GM21367 (cell line): Measurements from ENCODE around the gene RAI1.

Experiments used
- ATAC-seq: cut with Tn5 transposase; IDR thresholded peaks from one replicate; pipeline ENCODE4 v1.9.1; 2021; ENCODE audit not compliant: unreplicated experiment

Gene RAI1

GRCh38 chr17:17763734-17764133 is 82.5 kb downstream of the RAI1 start:
- ATAC-seq: no peak

GRCh38 chr17:17765359-17766076 is 84.3 kb downstream of the RAI1 start:
- no peak for ATAC-seq

GRCh38 chr17:17766077-17766743 is 85.0 kb downstream of the RAI1 start:
- ATAC-seq: peak; percentile 57

- ATAC-seq: no peak
These were observed 85.5 kb downstream of the RAI1 start for GRCh38 chr17:17766744-17767120.

DNA sequence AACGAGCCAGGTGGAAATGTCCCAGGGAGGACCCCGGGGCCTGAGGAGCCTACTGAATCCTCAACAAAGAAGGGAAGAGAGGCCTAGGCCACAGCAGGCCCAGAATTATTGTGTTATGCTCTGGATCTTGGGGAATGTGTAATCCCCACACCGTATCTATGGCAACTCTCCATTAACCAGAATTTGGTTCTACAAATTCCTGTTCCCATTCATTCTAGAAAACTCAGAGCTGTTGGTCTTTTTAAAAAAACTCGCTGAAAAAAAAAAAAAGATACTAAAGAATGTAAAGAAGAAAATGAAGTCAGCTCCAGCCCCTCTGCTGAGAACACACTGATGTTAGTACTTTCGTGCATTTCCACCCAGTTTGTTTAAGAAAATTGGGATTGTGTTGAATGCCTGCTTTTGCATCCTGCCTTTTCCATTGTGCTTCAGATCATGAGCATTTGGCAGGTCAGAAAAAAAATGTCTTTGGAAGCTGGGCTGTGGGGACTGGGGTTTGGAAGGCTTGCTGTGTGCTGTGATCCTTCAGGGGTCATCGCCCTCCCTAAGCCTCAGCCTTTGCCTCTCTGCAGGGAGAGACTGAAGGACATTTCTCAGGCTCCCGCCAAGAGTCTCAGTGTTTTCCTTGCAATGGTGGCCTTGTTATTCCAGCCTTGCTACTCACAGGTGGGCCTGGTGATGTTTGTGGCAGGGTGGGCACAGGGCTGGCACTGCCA is 86.1 kb downstream of the RAI1 start:
- no peak for ATAC-seq

DNA sequence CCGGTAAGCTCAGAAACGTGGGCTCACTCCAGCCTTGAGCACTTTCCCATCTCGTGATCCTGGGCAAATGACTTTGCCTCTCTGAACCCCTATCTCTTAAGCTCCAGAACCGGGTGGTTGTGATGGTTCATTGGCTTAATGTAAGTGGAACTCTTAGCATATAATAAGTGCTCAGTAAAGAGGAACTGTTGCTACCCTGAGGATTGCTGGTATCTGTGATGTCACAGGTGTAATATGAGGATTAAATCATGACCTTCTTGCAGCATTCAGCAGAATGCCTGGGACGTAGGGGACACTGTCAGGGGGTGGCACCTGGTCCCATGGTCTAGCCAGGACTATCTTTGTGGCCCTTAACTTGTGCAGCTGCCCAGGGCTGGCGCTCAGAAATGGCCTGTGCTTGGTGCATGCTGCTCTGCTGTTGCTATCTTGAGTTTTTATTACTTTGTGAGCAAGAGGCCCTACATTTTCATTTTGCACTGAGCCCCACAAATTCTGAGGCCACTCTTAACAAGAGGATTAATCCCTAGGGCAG is 86.7 kb downstream of the RAI1 start:
- no peak for ATAC-seq

DNA sequence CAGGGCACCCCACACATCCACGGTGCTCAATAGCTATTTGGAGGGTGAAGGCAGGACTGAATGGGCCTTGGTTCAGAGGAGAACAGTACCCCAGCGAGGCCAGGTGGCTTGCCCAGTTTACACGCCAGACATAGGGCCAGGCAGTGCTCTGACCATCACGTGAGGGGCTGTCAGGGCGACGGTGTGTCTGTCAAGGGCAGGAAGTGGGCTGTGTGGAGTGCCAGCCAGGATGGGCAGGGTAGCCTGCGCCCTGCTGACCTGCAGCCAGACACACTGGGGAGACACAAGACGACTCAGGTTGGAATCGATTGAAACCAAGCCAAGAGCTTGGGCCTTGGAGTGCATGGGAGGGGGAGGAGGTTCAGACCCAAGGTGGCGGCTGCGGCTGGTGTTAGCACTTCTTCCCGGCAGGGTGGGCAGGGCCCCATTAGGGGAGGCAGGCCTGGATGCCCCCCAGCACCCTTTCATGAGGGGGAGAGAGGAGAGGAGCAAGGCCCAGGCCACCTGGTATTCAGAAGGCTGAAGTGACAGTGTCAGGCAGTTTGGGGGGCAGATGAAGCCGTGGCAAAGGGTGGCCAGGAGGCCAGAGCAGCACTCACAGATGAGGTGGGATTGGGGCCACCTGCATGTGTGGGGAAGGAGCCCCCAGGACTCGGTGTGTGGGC is 87.3 kb downstream of the RAI1 start:
- ATAC-seq: no peak

GRCh38 chr17:17769869-17770631 is 88.8 kb downstream of the RAI1 start:
- ATAC-seq: no peak

DNA sequence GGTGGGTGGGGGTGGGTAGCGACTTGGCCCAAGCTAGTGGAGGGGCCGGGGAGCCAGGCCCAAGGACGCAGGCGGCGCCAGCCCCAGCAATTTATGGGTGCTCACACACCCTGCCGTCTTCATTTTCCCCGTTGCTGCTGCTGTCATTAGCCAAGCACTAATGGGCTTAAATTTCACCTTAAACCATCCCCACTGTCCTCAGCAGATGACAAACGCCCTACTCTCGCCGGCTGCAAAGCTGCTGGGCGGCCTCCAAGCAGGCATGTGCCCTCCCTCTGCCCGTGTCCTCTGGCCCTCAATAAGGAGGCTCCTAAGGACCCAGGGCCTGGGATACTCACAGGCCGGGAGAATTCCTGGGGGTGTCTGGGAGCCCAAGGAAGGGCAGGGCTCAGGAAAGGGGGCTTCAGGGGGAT is 89.4 kb downstream of the RAI1 start:
- ATAC-seq: no peak

DNA sequence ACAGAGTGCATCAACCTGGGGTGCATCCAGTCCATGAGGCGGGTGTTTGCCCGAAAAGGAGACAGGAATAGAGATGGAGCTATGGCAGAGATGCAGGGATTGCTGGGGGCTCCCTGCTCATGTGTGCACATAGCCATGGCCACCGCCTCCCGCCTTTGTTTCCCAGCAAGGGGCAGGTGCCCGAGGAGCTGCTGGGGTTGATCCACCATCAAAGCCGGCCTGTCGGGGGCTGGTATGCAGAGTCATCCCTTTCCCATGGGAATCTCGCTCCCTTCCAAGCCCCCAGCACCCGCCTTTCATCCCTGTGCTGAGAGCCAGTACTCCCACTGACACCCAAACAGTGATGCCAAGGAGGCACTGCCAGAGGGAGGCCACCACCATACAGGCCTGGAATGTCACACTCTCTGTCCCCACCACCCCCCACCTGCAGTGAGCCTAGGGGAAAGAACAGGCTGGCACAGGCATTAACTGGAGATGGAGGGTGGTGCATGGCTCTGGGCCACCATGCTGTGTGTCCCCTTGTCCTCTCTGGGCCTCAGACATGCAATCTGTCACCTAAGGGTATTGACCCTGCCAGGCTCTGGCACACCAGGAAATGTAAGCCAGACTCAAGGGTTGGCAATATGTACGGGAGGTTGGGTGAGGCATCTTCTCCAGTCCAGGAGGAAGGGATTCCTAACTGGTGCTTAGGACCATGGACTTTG is 90.4 kb downstream of the RAI1 start:
- no peak for ATAC-seq

GRCh38 chr17:17772231-17772630 is 91.0 kb downstream of the RAI1 start:
- ATAC-seq: no peak

- no peak for ATAC-seq
These were observed 93.0 kb downstream of the RAI1 start for GRCh38 chr17:17774009-17774881.

DNA sequence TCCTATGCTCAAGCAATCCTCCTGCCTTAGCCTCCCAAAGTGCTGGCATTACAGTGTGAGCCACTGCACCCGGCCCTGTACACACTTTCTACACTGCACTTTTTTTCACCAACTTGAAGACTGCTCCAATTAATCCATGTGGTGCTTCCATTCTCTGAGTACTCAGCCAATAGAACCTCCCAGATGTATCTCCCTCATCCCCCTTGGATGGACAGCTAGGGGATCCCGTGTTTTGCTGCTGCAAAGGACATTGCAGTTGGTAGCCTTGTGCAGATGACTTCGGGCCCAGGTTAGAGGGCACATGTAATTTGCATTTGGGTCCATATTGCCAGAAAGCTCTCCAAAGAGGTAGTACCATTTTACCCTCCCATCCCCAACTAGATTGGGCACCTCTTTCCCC is 95.6 kb downstream of the RAI1 start:
- no peak for ATAC-seq

DNA sequence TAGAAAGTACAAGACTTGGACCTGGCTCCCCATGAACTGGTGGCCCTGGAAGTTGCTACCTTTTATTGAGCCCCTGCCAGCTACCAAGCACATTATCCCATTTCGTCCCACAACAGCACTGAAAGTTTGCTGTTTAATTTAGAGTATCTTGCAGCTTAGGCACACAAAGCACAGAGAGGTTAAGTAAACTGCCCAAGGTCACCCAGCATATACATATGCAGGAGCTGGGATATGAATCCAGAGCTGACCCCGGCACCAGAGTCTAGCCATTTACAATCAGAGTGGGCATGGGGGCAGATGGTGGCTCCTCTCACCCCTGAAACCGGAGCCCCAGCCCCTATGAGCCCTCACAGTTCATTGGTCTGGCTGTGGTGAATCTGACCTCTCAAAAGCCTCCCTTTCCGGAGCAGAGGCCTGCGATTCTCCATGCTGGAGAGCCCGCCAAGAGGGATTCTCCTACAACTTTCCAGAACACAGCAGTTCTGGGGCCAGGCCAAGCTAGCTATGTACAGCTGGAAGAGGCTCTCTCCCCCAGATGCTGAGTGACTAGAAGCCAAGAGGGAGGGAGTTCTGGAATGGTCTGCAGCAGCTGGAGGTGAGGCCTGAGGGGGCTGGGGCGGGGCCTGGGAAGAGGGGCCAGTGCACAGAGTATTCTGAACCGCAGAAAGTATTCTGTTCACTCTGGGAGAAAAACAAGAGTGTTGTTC is 97.2 kb downstream of the RAI1 start:
- ATAC-seq: no peak

DNA sequence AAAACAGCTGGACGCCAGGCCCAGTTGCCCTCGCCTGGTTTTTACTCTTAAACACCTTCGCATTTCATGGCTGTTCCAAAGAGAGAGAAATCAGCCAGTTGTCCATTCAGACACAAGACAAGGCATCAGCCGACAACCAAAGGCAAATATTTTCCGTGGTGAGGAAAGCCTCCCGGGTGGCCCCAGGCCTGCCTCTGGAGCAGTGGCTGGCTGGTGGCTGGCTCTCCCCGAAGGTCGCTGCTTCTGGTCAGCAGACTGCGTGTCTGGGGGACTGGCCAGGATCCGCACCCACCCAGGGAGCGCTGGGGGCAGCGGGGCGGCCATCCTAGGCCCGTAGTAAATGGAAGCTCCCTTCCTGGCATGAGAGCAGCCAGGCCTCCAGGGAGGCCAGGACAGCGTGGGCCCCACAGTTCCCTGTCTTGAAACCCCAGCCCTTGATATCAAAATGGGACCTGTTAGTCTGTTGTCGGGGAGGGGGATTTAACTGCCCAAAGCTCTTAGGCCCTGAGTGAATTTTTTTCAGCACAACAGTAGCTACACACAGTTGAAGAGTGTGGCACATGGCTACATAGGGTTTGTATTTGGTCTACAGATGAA is 97.9 kb downstream of the RAI1 start:
- ATAC-seq: no peak

GRCh38 chr17:17780922-17781590 is 99.8 kb downstream of the RAI1 start:
- no peak for ATAC-seq
